SK-N-SH (cell line): ENCODE data around the gene RSAD2. TPM values are rescaled to one million over a fixed set of nuclear protein-coding genes. Genes with fewer than 3 reads are reported as not detected.
"Not testable (repeated sequence)": the region's sequence is repeated elsewhere in the genome, so short reads cannot be mapped to it uniquely, and the experiment has no call there.

Source experiments
- CTCF ChIA-PET: fragments of 300-600, 350-600 bp; formaldehyde crosslinking; extraction: SDS; loops from one replicate; lab custom pipeline; 2021; lab: Yijun Ruan, JAX
- POLR2A ChIA-PET: fragments of 350-600 bp; sonication (Branson Sonifier 250); formaldehyde crosslinking; extraction: SDS; loops from one replicate; lab custom pipeline; 2020; ENCODE audit warnings: antibody characterized with exemption, inconsistent platforms; lab: Yijun Ruan, JAX
- DNase-seq: peaks from one replicate; pipeline ENCODE4 v3.0.0; 2012
- H2AFZ ChIP-seq: fragments of 200-600 bp; sonication (generic); 2 replicates; pipeline ENCODE4 v1.8.1; 2016; ENCODE audit warnings: antibody characterized with exemption, mild to moderate bottlenecking, low read depth
- H3F3A ChIP-seq: fragments of 200-600 bp; sonication (generic); replicated peaks from 2 replicates; pipeline ENCODE3; 2016; ENCODE audit warnings: antibody characterized with exemption, mild to moderate bottlenecking; ENCODE audit not compliant: insufficient read depth
- H3K27ac ChIP-seq, 2 experiments: fragments of 200-500 bp in 1 of 2; fragments of 200-600 bp in 1 of 2; sonication (Bioruptor generic) in 1 of 2; sonication (generic), shearing (Covaris generic) in 1 of 2; 2 replicates each; pipeline versions ENCODE4 v1.5.1 to v1.6.1; 2014 to 2016; ENCODE audit warnings: low read depth in 2 of 2, inconsistent platforms in 1 of 2, low read length in 1 of 2, mild to moderate bottlenecking in 1 of 2, mixed read lengths in 1 of 2
- H3K27me3 ChIP-seq: fragments of 200-600 bp; sonication (generic), shearing (Covaris generic); 2 replicates; pipeline ENCODE4 v1.6.1; 2016; ENCODE audit warnings: mixed run types; ENCODE audit not compliant: insufficient read depth
- H3K36me3 ChIP-seq, 2 experiments: fragments of 200-500 bp in 1 of 2; fragments of 200-600 bp in 1 of 2; sonication (Bioruptor generic) in 1 of 2; sonication (generic) in 1 of 2; replicated peaks in 1 of 2; 2 replicates each; pipeline versions ENCODE3 to v1.5.1; 2014 to 2016; ENCODE audit warnings: low read length in 1 of 2, mild to moderate bottlenecking in 1 of 2; ENCODE audit not compliant: insufficient read depth in 2 of 2, control insufficient read depth in 1 of 2
- H3K4me1 ChIP-seq, 2 experiments: fragments of 200-500 bp in 1 of 2; fragments of 200-600 bp in 1 of 2; sonication (Bioruptor generic) in 1 of 2; sonication (generic), shearing (Covaris generic) in 1 of 2; 2 replicates each; pipeline versions ENCODE4 v1.5.1 to v1.6.1; 2014 to 2016; ENCODE audit warnings: low read depth in 1 of 2, low read length in 1 of 2, mixed run types in 1 of 2; ENCODE audit not compliant: insufficient read depth in 2 of 2, control insufficient read depth in 1 of 2
- H3K4me2 ChIP-seq: fragments of 200-600 bp; sonication (generic), shearing (Covaris generic); 2 replicates; pipeline ENCODE4 v1.6.1; 2017; ENCODE audit warnings: mixed run types
- H3K4me3 ChIP-seq, 2 experiments: fragments of 200-500 bp in 1 of 2; fragments of 200-600 bp in 1 of 2; sonication (Bioruptor generic) in 1 of 2; sonication (generic), shearing (Covaris generic) in 1 of 2; 2 replicates each; pipeline versions ENCODE4 v1.5.1 to v1.8.1; 2014 to 2016; ENCODE audit warnings: low read depth in 2 of 2, inconsistent platforms in 1 of 2, low read length in 1 of 2, mild to moderate bottlenecking in 1 of 2, mixed read lengths in 1 of 2, moderate library complexity in 1 of 2
- H3K79me2 ChIP-seq: fragments of 200-600 bp; sonication (generic); 2 replicates; pipeline ENCODE4 v1.8.1; 2017; ENCODE audit warnings: mild to moderate bottlenecking; ENCODE audit not compliant: insufficient read depth
- H3K9ac ChIP-seq: fragments of 200-600 bp; sonication (generic); 2 replicates; pipeline ENCODE4 v1.6.1; 2017; ENCODE audit warnings: mixed run types
- H3K9me2 ChIP-seq: fragments of 200-600 bp; sonication (generic); 2 replicates; pipeline ENCODE4 v1.6.1; 2017; ENCODE audit warnings: mixed run types
- H3K9me3 ChIP-seq: fragments of 200-600 bp; sonication (generic); 2 replicates; pipeline ENCODE4 v1.6.1; 2017; ENCODE audit warnings: mixed run types, mild to moderate bottlenecking, moderate library complexity
- H4K20me1 ChIP-seq: fragments of 200-600 bp; sonication (generic); 2 replicates; pipeline ENCODE4 v1.6.1; 2017; ENCODE audit warnings: mild to moderate bottlenecking, mixed run types; ENCODE audit not compliant: insufficient read depth
- RCOR1 ChIP-seq: fragments of 150-350 bp; IDR thresholded peaks from 2 replicates; pipeline ENCODE4 v1.6.1; 2017; ENCODE audit warnings: antibody characterized with exemption, low read length
- REST ChIP-seq: IDR thresholded peaks from 2 replicates; pipeline ENCODE4 v1.6.1; 2012; ENCODE audit warnings: mild to moderate bottlenecking, low read depth, low read length, moderate library complexity
- SMC3 ChIP-seq: IDR thresholded peaks from 2 replicates; pipeline ENCODE4 v1.6.1; 2012; ENCODE audit warnings: low read depth, low read length, improper control_type of control experiment
- WGBS: methylation state at CpG from one replicate; pipeline ENCODE4 v1.1.6; 2017; ENCODE audit warnings: low lambda C conversion rate; 5-methylcytosine and 5-hydroxymethylcytosine counted together
- polyA plus RNA-seq, 3 experiments: library from polyadenylated mRNA; depleted of rRNA; stranded (reverse); fragments of >200 nt; gene quantifications; 2 replicates each; pipeline ENCODE4 v1.2.3, GENCODE V29; 2012

Gene RSAD2
- polyA plus RNA-seq, 1 of the 3 experiments (the other 2 are of a cell fraction): 0.35 TPM

- no peak for TF ChIP-seq REST
- TF ChIP-seq, all 33 proteins: peak for 0
Measured at GRCh38 chr2:6934758-6935651, 57.4 kb downstream of the RSAD2 start (continued).

- H3K27ac ChIP-seq, H2AFZ ChIP-seq, H3K9me2 ChIP-seq, H3K9me3 ChIP-seq, POLR2A ChIA-PET, H3K27me3 ChIP-seq, H3K4me2 ChIP-seq, DNase-seq, H3K9ac ChIP-seq, H3K4me3 ChIP-seq, H3K36me3 ChIP-seq, H3F3A ChIP-seq: not testable (repeated sequence)
- CTCF ChIA-PET: interaction anchor here (0.7 to 1.6 kb wide), 2 partner anchors 19 to 83 kb away, joined by 3 to 4 read pairs; partner anchors contain the start of gene RNF144A
- H3K4me1 ChIP-seq: peaks cover 0 to 24% of the 10 kb centered on the region in 2 experiments; a peak in 2 of 4 replicates
- peaks cover 54% of the 10 kb centered on the region for H3K79me2 ChIP-seq
- 96% methylated on average over 3 of the region's 4 CpGs for WGBS
- H4K20me1 ChIP-seq: peaks cover 13% of the 10 kb centered on the region; the same call in 1 of the 2 replicates
Measured at GRCh38 chr2:6935652-6936020, 58.1 kb downstream of the RSAD2 start.

GRCh38 chr2:6937157-6937556, 59.6 kb downstream of the RSAD2 start:
- peaks cover 15% of the 10 kb centered on the region for H4K20me1 ChIP-seq
- TF ChIP-seq SMC3 (no peak), RCOR1 (0 out of 2 replicates have a peak, but pooled peaks have one; percentile 18)
- TF ChIP-seq, all 33 proteins: peak for 1
- no peak for DNase-seq
- WGBS: 100% methylated on average over 2 of the region's 2 CpGs
- ChIA-PET POLR2A (interaction anchor here (1.6 kb wide), 1 partner anchor 11 kb away, joined by 5 read pairs; no protein-coding TSS in a partner anchor), CTCF (interaction anchor here (0.7 to 1.8 kb wide), 7 partner anchors 11 to 77 kb away, joined by 3 to 9 read pairs (median 4); no protein-coding TSS in a partner anchor)
- Histone ChIP-seq H3K4me1 (peaks cover 0 to 24% of the 10 kb centered on the region in 2 experiments; a peak in 2 of 4 replicates), H3K79me2 (peaks cover 39% of the 10 kb centered on the region), H3K9me3 (no peaks in the 10 kb centered on the region), H3K36me3 (peaks cover 0 to 14% of the 10 kb centered on the region in 2 experiments), H3K9me2 (no peaks in the 10 kb centered on the region), H2AFZ (no peak overlapping the region), H3K9ac (no peak overlapping the region), H3K27ac (peak overlapping the region in 1 of 2 experiments; percentile 69; a peak in 2 of 4 replicates), H3K27me3 (no peaks in the 10 kb centered on the region), H3K4me2 (no peak overlapping the region), H3F3A (no peaks in the 10 kb centered on the region), H3K4me3 (no peak overlapping the region)
